MM.1S (cell line): ENCODE data around the gene CAMKK2.

ENCODE experiments used
- DNase-seq: peaks from one replicate; pipeline ENCODE4 v3.0.0-alpha.2; 2015
- H2AFZ ChIP-seq: fragments of 300-600 bp; sonication (generic); 2 replicates; pipeline ENCODE4 v1.6.0; 2016; ENCODE audit warnings: antibody characterized with exemption, low read length
- H3F3A ChIP-seq: fragments of 300-600 bp; sonication (generic); 2 replicates; pipeline ENCODE4 v1.6.1; 2016; ENCODE audit warnings: mild to moderate bottlenecking, antibody characterized with exemption, low read length, moderate library complexity, mixed read lengths; ENCODE audit not compliant: insufficient read depth
- H3K27ac ChIP-seq: fragments of 300-600 bp; sonication (generic); 2 replicates; pipeline ENCODE4 v1.5.1; 2016; ENCODE audit warnings: mild to moderate bottlenecking, low read length
- H3K27me3 ChIP-seq: fragments of 300-600 bp; sonication (generic); replicated peaks from 2 replicates; pipeline ENCODE4 v1.6.0; 2016; ENCODE audit warnings: low read length; ENCODE audit not compliant: insufficient read depth
- H3K36me3 ChIP-seq: fragments of 300-600 bp; sonication (generic); replicated peaks from 2 replicates; pipeline ENCODE4 v1.6.1; 2016; ENCODE audit warnings: mild to moderate bottlenecking, low read length, mixed read lengths; ENCODE audit not compliant: insufficient read depth
- H3K4me1 ChIP-seq: fragments of 300-600 bp; sonication (generic); 2 replicates; pipeline ENCODE4 v1.6.1; 2016; ENCODE audit warnings: low read length, mixed read lengths
- H3K4me2 ChIP-seq: fragments of 300-600 bp; sonication (generic); 2 replicates; pipeline ENCODE4 v1.6.0; 2016; ENCODE audit warnings: low read depth, low read length
- H3K4me3 ChIP-seq: fragments of 300-600 bp; sonication (generic); 2 replicates; pipeline ENCODE4 v1.5.1; 2016; ENCODE audit warnings: low read length, mixed read lengths
- H3K79me2 ChIP-seq: fragments of 300-600 bp; sonication (generic); 2 replicates; pipeline ENCODE4 v1.6.1; 2016; ENCODE audit warnings: mixed run types, low read length, mixed read lengths
- H3K9ac ChIP-seq: fragments of 300-600 bp; sonication (generic); 2 replicates; pipeline ENCODE4 v1.6.1; 2016; ENCODE audit warnings: low read length, mixed read lengths
- H3K9me2 ChIP-seq: fragments of 300-600 bp; sonication (generic); replicated peaks from 2 replicates; pipeline ENCODE4 v1.6.1; 2016; ENCODE audit warnings: mild to moderate bottlenecking, low read length, mixed read lengths; ENCODE audit not compliant: insufficient read depth
- H3K9me3 ChIP-seq: fragments of 300-600 bp; sonication (generic); replicated peaks from 2 replicates; pipeline ENCODE4 v1.6.1; 2016; ENCODE audit warnings: mild to moderate bottlenecking, low read length, mixed read lengths; ENCODE audit not compliant: insufficient read depth
- H4K20me1 ChIP-seq: fragments of 300-600 bp; sonication (generic); 2 replicates; pipeline ENCODE4 v1.6.1; 2016; ENCODE audit warnings: mild to moderate bottlenecking, low read length, moderate library complexity, mixed read lengths; ENCODE audit not compliant: insufficient read depth
- CTCF ChIP-seq: fragments of 300-600 bp; sonication (generic); IDR thresholded peaks from 2 replicates; pipeline ENCODE4 v1.5.1; 2016; ENCODE audit warnings: antibody characterized with exemption, low read length, mixed read lengths
- EZH2 ChIP-seq: fragments of 300-600 bp; sonication (generic); optimal IDR thresholded peaks from 2 replicates; pipeline ENCODE3; 2017; ENCODE audit warnings: low read depth, mild to moderate bottlenecking, antibody characterized with exemption, low read length, mixed read lengths
- EZH2phosphoT487 ChIP-seq: fragments of 300-600 bp; sonication (generic); IDR thresholded peaks from 2 replicates; pipeline ENCODE4 v1.6.1; 2018; ENCODE audit warnings: antibody characterized with exemption, low read length

The CAMKK2 gene

GRCh38 chr12:121217761-121218160 lies 78.7 kb downstream of the CAMKK2 start:
- TF ChIP-seq EZH2, result no peak
- TF ChIP-seq CTCF, result no peak
- no peak for TF ChIP-seq EZH2phosphoT487
- Histone ChIP-seq H3K9ac (no peak overlapping the region), H3F3A (peaks cover 9% of the 10 kb centered on the region), H4K20me1 (no peaks in the 10 kb centered on the region), H3K27ac (no peak overlapping the region), H3K4me2 (no peak overlapping the region), H3K36me3 (no peaks in the 10 kb centered on the region), H2AFZ (no peak overlapping the region), H3K9me2 (no peaks in the 10 kb centered on the region), H3K9me3 (no peaks in the 10 kb centered on the region), H3K4me1 (peaks cover 9% of the 10 kb centered on the region), H3K4me3 (no peak overlapping the region), H3K79me2 (peaks cover 14% of the 10 kb centered on the region; the same call in 1 of the 2 replicates), H3K27me3 (no peaks in the 10 kb centered on the region)
- no peak for DNase-seq

GRCh38 chr12:121217063-121217462 lies 79.4 kb downstream of the CAMKK2 start:
- Histone ChIP-seq H3K79me2 (peaks cover 14% of the 10 kb centered on the region; the same call in 1 of the 2 replicates), H3K36me3 (no peaks in the 10 kb centered on the region), H3K4me1 (peaks cover 9% of the 10 kb centered on the region), H3K9me3 (no peaks in the 10 kb centered on the region), H3K27ac (no peak overlapping the region), H4K20me1 (no peaks in the 10 kb centered on the region), H3F3A (peaks cover 9% of the 10 kb centered on the region), H3K27me3 (no peaks in the 10 kb centered on the region), H3K4me2 (no peak overlapping the region), H3K9me2 (no peaks in the 10 kb centered on the region), H3K4me3 (no peak overlapping the region), H3K9ac (no peak overlapping the region), H2AFZ (no peak overlapping the region)
- no peak for DNase-seq
- no peak for TF ChIP-seq EZH2
- TF ChIP-seq CTCF, result no peak
- TF ChIP-seq EZH2phosphoT487, result no peak

GRCh38 chr12:121216102-121216501 lies 80.4 kb downstream of the CAMKK2 start:
- H3K27ac ChIP-seq, result no peak overlapping the region
- no peaks in the 10 kb centered on the region for H3K9me2 ChIP-seq
- H3K4me3 ChIP-seq, result no peak overlapping the region
- no peaks in the 10 kb centered on the region for H4K20me1 ChIP-seq
- no peak for DNase-seq
- peaks cover 9% of the 10 kb centered on the region for H3F3A ChIP-seq
- peaks cover 18% of the 10 kb centered on the region for H3K79me2 ChIP-seq
- no peaks in the 10 kb centered on the region for H3K36me3 ChIP-seq
- no peak overlapping the region for H3K4me2 ChIP-seq
- TF ChIP-seq CTCF, result no peak
- TF ChIP-seq EZH2phosphoT487, result no peak
- no peak for TF ChIP-seq EZH2
- no peak overlapping the region for H3K9ac ChIP-seq
- no peaks in the 10 kb centered on the region for H3K27me3 ChIP-seq
- no peaks in the 10 kb centered on the region for H3K9me3 ChIP-seq
- no peak overlapping the region for H2AFZ ChIP-seq
- H3K4me1 ChIP-seq, result peaks cover 9% of the 10 kb centered on the region
